Stimulated activated CD4-positive, alpha-beta T cell treated with anti-CD3 and anti-CD28 coated beads, Interleukin-15, amount 100 ng/mL, for 48 hours (primary cell): ENCODE measurements around the gene CACNA1C.

Experiments
- DNase-seq, 2 donors: peaks; one replicate each; pipeline ENCODE4 v3.0.0-alpha.2; 2020; ENCODE audit warnings: low read depth in 2 of 2

The CACNA1C gene

GRCh38 chr12:2513141-2514037 lies 460.6 kb downstream of the CACNA1C start:
- DNase-seq: no peak

- no peak for DNase-seq
These were observed 461.2 kb downstream of the CACNA1C start for GRCh38 chr12:2514038-2514340.

- DNase-seq: no peak
These were observed 468.0 kb downstream of the CACNA1C start for GRCh38 chr12:2520722-2521246.

GRCh38 chr12:2523317-2523716 lies 470.5 kb downstream of the CACNA1C start:
- DNase-seq: no peak

- DNase-seq: no peak
These were observed 471.1 kb downstream of the CACNA1C start for GRCh38 chr12:2523844-2524243.

- DNase-seq: no peak
These were observed 473.6 kb downstream of the CACNA1C start for GRCh38 chr12:2526371-2526770.

GRCh38 chr12:2528001-2528400 lies 475.2 kb downstream of the CACNA1C start:
- no peak for DNase-seq

- no peak for DNase-seq
These were observed 477.0 kb downstream of the CACNA1C start for GRCh38 chr12:2529807-2530206.

GRCh38 chr12:2531371-2531770 lies 478.6 kb downstream of the CACNA1C start:
- no peak for DNase-seq

- no peak for DNase-seq
These were observed 480.2 kb downstream of the CACNA1C start for GRCh38 chr12:2533036-2533435.

GRCh38 chr12:2535583-2536204 lies 482.9 kb downstream of the CACNA1C start:
- DNase-seq: no peak

- no peak for DNase-seq
These were observed 483.9 kb downstream of the CACNA1C start for GRCh38 chr12:2536724-2537123.

GRCh38 chr12:2537868-2538541 lies 485.2 kb downstream of the CACNA1C start:
- no peak for DNase-seq

GRCh38 chr12:2539938-2540337 lies 487.2 kb downstream of the CACNA1C start:
- no peak for DNase-seq

GRCh38 chr12:2540535-2540941 lies 487.8 kb downstream of the CACNA1C start:
- DNase-seq: no peak

- no peak for DNase-seq
These were observed 488.9 kb downstream of the CACNA1C start for GRCh38 chr12:2541631-2542204.

- no peak for DNase-seq
These were observed 491.0 kb downstream of the CACNA1C start for GRCh38 chr12:2543801-2544200.

- no peak for DNase-seq
These were observed 491.4 kb downstream of the CACNA1C start for GRCh38 chr12:2544230-2544629.

GRCh38 chr12:2547273-2548044 lies 494.7 kb downstream of the CACNA1C start:
- no peak for DNase-seq

- no peak for DNase-seq
These were observed 495.3 kb downstream of the CACNA1C start for GRCh38 chr12:2548081-2548480.
